CD4-positive, alpha-beta T cell treated with Interleukin-2 at 100 ng/mL for 4 hours (primary cell): Measurements from ENCODE around the gene CHST5.
A peak's percentile ranks its signal among the peaks of the same experiment; 100 is the strongest.

Experiments used
- DNase-seq: peaks from one replicate; pipeline ENCODE4 v3.0.0-alpha.2; 2020; ENCODE audit warnings: low spot score

CHST5 gene

GRCh38 chr16:75535901-75536300 lies at the start of gene CHST5:
Gene CHST5 (minus strand): TSS chr16:75536108. CDS start chr16:75530384, 5,724 bp downstream.
- no peak for DNase-seq

DNA sequence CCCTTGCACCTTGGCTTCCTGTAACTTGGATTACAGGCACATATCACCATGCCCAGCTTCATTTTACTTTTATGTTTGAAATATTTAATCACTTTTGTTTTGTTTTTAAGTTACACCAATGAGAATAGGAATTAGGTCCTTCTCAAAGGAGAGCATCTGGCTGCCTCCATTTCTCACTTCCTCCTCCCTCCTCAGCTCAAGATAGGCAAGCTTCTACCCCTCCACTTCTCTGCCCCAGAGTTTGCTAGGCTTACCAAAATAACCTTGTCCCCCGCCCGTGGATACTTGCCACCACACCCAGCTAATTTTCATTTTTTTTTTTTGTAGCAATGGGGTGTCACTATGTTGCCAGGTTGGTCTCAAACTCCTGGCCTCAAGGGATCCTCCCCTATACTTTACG lies 48.2 kb upstream of the CHST5 start:
- no peak for DNase-seq

DNA sequence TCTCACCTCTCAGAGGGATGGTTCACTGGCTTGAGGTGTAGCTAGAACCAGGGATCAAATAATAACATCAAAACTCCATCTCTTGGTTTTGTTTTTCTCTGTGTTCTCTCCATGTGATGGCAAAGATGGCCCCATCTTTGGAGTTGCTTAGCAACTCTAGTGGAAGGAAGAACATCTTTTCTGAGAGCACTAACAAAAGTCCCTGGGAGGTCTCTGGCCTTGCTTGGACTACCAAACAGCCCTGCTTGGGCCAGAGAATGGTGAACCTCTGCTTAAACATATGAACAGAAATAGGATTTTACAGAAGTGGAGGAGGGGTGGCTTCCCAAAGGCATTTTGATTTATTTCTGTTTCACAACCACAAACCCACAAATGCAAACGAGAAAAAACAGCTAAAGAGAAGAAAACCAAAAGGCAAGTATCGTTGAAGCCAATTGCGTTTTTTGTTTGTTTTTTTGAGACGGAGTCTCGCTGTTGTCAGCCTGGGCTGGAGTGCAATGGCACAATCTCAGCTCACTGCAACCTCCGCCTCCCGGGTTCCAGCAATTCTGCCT lies 43.5 kb upstream of the CHST5 start:
- no peak for DNase-seq

DNA sequence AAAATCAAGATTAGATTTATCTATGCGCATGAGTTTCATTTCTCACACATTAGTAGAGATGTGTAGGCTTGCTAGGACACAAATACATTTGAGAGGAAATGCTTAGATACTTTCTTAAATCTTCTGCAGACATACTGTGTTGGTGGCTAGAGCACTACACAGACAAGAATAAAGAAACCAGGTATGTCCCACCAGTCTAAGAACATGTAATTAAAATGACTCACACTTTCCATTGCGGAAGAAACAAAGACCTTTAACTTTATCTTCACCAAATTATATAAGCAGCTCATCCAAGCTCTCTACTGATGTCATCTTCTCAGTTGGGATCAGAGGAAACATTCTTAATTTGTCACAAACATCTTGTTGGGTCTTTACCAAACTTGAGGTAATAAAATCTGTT lies 42.8 kb upstream of the CHST5 start:
- DNase-seq = no peak

DNA sequence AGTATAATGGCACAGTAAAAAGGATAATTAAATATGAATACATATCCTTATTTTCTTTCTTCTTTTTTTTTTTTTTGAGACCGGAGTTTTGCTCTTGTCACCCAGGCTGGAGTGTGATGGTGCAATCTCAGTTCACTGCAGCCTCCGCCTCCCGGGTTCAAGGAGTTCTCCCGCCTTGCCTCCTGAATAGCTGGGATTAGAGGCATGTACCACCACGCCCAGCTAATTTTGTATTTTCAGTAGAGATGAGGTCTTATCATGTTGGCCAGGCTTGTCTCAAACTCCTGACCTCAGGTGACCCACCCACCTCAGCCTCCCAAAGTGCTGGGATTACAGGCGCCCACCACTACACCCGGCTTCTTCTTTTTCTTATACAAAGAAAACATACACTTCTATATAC lies 42.3 kb upstream of the CHST5 start:
- DNase-seq = no peak

GRCh38 chr16:75576384-75576811 lies 40.5 kb upstream of the CHST5 start:
- DNase-seq = no peak

- DNase-seq = no peak
These were observed 40.0 kb upstream of the CHST5 start for GRCh38 chr16:75575958-75576357.

DNA sequence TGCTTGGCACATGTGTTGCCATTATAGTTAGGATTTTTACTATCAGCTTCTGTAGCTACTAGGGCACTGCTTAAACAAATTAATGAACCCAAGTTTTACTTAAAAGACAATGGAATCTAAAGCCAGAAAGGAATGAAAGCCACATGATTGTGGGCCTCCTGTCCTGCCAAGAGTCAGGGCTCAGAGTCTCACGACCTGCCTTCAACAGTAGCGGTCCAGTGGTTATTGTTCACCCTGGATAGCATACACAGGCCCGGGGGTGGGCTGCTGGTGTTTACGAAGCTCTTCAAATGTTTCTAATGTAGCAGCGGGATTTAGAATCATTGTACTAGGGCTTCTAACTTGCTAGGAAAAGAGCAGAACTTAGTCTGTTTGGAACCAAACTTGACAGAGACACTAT lies 38.0 kb upstream of the CHST5 start:
- no peak for DNase-seq

DNA sequence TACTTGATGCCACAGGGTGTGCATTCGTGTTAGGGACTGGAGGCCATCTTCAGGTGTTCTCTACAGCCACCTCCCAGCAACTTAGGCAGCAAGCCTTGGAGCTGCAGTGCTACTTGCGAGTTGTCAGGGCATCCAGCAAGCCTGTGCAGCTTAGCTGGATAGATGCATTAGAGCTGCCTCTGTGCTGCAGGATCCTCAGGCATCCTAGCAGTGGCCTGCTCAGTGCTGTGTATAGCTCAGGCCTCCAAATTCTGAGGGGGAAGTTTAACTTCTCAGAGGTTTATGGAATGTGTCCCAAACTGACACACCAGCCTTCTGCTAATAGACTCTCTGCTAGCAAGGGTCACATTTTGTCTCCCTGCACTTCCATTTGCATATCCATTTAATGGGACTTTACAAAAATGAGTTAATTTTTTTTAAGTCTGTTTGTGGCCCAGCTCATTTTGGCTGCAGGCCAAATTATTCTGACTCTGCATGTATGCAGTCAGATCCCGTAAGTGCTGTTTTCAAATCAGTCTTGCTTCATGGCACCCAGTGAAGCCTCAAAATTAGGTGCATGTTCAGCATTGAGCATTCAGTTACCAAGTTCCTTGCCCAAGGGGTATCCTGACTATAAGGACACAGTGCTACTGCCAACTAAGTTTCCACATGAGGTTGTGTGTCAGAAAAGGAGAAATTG lies 37.1 kb upstream of the CHST5 start:
- no peak for DNase-seq

DNA sequence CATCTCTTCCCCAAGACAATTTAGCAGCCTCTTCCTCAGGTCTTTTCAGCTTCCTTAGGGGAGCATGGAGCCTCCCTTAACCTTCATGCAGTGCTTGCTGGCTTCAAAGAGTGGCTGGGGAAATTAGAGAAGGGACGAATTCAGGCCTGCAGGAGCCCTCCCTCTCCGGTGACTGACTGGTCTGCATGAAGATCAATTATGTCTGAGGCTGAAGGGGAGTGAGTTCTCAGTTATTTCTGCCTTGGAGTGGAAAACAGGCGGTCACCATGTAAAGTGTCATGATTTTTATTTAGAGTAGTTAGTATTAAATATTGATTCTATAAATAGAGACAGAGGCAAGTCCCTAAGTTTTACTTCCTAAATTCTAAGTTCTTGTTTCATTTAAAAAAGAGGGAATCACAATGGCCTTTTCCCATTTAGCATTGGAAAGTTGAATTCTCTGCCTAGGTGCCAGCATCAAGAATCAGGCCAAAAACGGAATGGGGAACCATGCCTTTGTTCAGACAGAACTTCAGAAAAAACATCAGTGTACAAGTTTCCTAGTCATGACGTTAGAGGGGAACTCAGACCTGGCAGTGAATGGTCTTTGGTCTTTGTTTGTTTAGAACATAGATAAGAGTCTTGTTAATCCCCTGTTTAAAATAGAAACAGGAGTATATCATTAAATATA lies 34.6 kb upstream of the CHST5 start:
- DNase-seq = no peak

DNA sequence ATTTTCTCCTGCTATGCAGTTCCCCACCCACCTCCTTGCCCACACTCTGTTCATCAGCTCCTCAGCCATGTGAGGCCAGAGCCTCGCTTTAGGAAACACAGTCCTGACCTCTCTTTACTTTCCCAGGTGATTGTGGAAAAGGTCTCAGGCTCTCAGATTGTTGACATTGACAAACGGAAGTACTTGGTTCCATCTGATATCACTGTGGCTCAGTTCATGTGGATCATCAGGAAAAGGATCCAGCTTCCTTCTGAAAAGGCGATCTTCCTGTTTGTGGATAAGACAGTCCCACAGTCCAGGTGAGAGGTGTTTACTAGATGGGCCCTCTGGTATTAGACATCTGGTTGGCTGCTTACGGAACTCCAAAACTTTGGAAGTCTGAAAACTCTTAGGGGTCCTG lies 32.0 kb upstream of the CHST5 start:
- no peak for DNase-seq

DNA sequence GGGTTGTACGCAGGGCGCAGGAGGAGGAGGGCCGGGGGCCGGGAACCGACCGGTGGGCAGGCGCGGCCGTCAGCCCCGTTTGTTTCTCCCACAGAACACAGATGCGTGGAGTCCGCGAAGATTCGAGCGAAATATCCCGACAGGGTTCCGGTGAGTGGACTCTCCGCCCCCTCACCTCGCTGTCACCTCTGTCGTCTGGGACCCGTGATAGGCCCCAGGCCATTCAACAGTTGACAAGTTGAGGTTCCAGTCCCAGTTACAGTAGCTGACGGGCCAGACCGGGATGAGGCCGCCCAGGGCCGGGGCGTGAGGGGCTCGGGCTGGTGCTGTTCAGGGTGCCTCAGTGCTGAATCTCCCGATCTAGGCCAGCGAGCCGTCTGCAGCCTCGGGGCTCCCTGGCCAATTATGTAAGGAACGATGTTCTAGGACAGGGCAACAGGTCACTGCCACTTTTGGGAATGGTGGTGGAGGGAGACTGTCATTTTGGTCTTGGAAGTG lies 30.9 kb upstream of the CHST5 start:
- no peak for DNase-seq

- peak; percentile 90 for DNase-seq
These were observed 30.3 kb upstream of the CHST5 start, which contains the start of gene GABARAPL2 for GRCh38 chr16:75566040-75566757. Gene GABARAPL2 (plus strand): TSS chr16:75566379. CDS start chr16:75566487, 108 bp downstream.

DNA sequence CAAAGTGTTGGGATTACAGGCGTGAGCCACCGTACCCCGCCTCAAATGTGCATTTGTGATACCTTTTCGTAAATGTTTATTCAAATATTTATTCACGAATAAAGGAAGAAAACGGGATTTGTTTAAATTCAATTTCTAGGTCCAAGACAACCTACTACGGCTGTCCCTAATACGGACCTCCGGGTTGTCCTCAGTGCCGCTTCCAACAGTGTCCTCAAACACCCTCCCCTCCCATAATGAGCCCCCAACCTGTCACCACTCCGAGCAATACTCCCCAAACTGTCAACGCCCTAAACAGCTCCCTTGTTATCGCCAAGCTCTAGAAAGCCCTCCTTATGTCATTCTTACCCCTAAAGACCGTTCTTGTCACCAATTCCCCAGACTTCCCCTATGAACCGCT lies 29.7 kb upstream of the CHST5 start:
- no peak for DNase-seq

- no peak for DNase-seq
These were observed 23.9 kb upstream of the CHST5 start for GRCh38 chr16:75559564-75560372.

GRCh38 chr16:75558846-75559401 lies 23.0 kb upstream of the CHST5 start:
- DNase-seq = no peak

- no peak for DNase-seq
These were observed 20.6 kb upstream of the CHST5 start for GRCh38 chr16:75556431-75556950.

GRCh38 chr16:75555707-75556430 lies 20.0 kb upstream of the CHST5 start, which contains the start of gene TMEM231:
Gene TMEM231 (minus strand): TSS chr16:75556252. CDS start chr16:75556209, 43 bp downstream.
- peak; percentile 97 for DNase-seq

DNA sequence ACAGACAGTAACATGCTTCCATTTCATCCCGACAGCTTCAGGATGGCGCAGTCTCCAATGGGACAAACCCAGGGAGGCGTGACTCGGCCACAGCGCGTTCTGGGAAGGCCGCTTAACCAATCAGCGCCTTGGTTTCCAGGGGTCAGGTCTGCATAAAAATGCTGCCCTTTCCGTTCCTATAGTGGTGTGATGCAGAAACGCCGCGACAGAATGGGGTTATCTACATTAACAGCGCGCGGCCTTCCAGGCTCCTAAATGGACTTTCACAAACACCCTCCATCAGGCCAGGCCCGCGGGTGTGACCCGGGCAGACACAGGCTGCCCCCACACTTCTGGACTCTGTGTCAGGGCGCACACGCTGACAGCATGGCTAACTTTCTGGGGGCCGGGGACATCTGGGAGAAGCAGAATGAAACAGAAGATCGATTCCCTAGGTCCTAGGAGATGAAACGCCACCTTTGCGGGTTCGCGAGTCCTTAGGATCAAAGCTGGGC lies 19.4 kb upstream of the CHST5 start:
- DNase-seq = no peak

DNA sequence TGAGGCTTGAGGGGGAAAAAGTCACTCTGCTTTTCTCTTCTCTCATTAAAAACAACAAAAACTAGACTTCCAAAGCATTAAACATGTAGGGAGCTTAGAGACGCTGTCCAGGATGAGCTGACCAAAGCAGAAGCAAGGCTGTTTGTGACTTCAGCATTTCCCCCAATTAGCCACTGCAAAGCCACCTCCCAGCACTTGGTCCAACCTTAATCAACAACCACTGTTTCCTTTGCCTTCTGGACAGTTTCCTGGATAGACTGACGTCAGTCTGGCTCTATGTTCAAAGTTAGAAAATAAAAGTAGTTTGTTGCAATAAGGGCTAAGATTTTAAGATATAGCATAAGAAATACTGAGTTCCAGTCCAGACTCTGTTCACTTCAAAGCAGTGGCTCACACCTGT lies 17.0 kb upstream of the CHST5 start:
- no peak for DNase-seq
